Measurements from ENCODE around the gene OTOG. TPM values are rescaled to one million over a fixed set of nuclear protein-coding genes. Genes with fewer than 3 reads are reported as not detected.

Gene OTOG
- total RNA-seq, 1 donor from 2014 or later = not detected

- Histone ChIP-seq H3K4me3 (no peak overlapping the region), H3K36me3 (no peaks in the 10 kb centered on the region), H3K27ac (no peak overlapping the region), H3K27me3 (no peaks in the 10 kb centered on the region), H3K9me3 (no peaks in the 10 kb centered on the region), H3K4me1 (no peaks in the 10 kb centered on the region)
- intact Hi-C loops (cut with DNase I) = no loop called here
- no peak for TF ChIP-seq CTCF (IDR thresholded peaks at IDR 0.05)
- no peak for DNase-seq (ENCODE audit: low spot score in 2 of 2)
Observed at GRCh38 chr11:17642370-17642769, 95.3 kb downstream of the OTOG start.

GRCh38 chr11:17642980-17643379 lies 95.9 kb downstream of the OTOG start:
- TF ChIP-seq CTCF (IDR thresholded peaks at IDR 0.05) = no peak
- Histone ChIP-seq H3K27me3 (no peaks in the 10 kb centered on the region), H3K9me3 (no peaks in the 10 kb centered on the region), H3K4me3 (no peak overlapping the region), H3K4me1 (no peaks in the 10 kb centered on the region), H3K36me3 (no peaks in the 10 kb centered on the region), H3K27ac (no peak overlapping the region)
- intact Hi-C loops (cut with DNase I) = no loop called here
- no peak for DNase-seq (ENCODE audit: low spot score in 2 of 2)

- H3K4me1 ChIP-seq = no peaks in the 10 kb centered on the region
- H3K27me3 ChIP-seq = no peaks in the 10 kb centered on the region
- no peak for DNase-seq (ENCODE audit: low spot score in 2 of 2)
- H3K27ac ChIP-seq = no peak overlapping the region
- intact Hi-C loops (cut with DNase I) = no loop called here
- H3K9me3 ChIP-seq = no peaks in the 10 kb centered on the region
- no peak for TF ChIP-seq CTCF (IDR thresholded peaks at IDR 0.05)
- no peak overlapping the region for H3K4me3 ChIP-seq
- no peaks in the 10 kb centered on the region for H3K36me3 ChIP-seq
Observed at GRCh38 chr11:17643506-17644405, 96.7 kb downstream of the OTOG start.

GRCh38 chr11:17645190-17645970 lies 98.3 kb downstream of the OTOG start:
- H3K4me1 ChIP-seq = no peaks in the 10 kb centered on the region
- H3K4me3 ChIP-seq = no peak overlapping the region
- no peak for TF ChIP-seq CTCF (IDR thresholded peaks at IDR 0.05)
- H3K27ac ChIP-seq = no peak overlapping the region
- intact Hi-C loops (cut with DNase I) = no loop called here
- H3K9me3 ChIP-seq = no peaks in the 10 kb centered on the region
- H3K27me3 ChIP-seq = no peaks in the 10 kb centered on the region
- no peak for DNase-seq (ENCODE audit: low spot score in 2 of 2)
- H3K36me3 ChIP-seq = no peaks in the 10 kb centered on the region

GRCh38 chr11:17646451-17647145 lies 99.5 kb downstream of the OTOG start:
- H3K4me3 ChIP-seq = no peak overlapping the region
- no peaks in the 10 kb centered on the region for H3K36me3 ChIP-seq
- H3K9me3 ChIP-seq = no peaks in the 10 kb centered on the region
- no peaks in the 10 kb centered on the region for H3K27me3 ChIP-seq
- no peaks in the 10 kb centered on the region for H3K4me1 ChIP-seq
- no peak overlapping the region for H3K27ac ChIP-seq
- no peak for DNase-seq (ENCODE audit: low spot score in 2 of 2)
- intact Hi-C loops (cut with DNase I) = no loop called here
- no peak for TF ChIP-seq CTCF (IDR thresholded peaks at IDR 0.05)

Measured in ascending aorta (tissue), 2 donors.